ENCODE results near the gene TNS4.

TNS4 gene

GRCh38 chr17:40470932-40471828 lies 30.2 kb downstream of the TNS4 start:
- no peak for DNase-seq

GRCh38 chr17:40469805-40470675 lies 31.4 kb downstream of the TNS4 start:
- no peak for DNase-seq

- no peak for DNase-seq
Observed at GRCh38 chr17:40468560-40468959, 32.9 kb downstream of the TNS4 start.

GRCh38 chr17:40467281-40467867 lies 34.0 kb downstream of the TNS4 start:
- DNase-seq, result no peak

- no peak for DNase-seq
Observed at GRCh38 chr17:40466298-40466971, 35.0 kb downstream of the TNS4 start.

- no peak for DNase-seq
Observed at GRCh38 chr17:40464392-40464855, 37.0 kb downstream of the TNS4 start.

GRCh38 chr17:40463122-40463550 lies 38.3 kb downstream of the TNS4 start:
- DNase-seq, result no peak

GRCh38 chr17:40462343-40463121 lies 38.9 kb downstream of the TNS4 start:
- no peak for DNase-seq

GRCh38 chr17:40461732-40462342 lies 39.6 kb downstream of the TNS4 start:
- DNase-seq, result no peak

GRCh38 chr17:40460968-40461731 lies 40.3 kb downstream of the TNS4 start:
- DNase-seq, result no peak

GRCh38 chr17:40460604-40460967 lies 40.8 kb downstream of the TNS4 start:
- no peak for DNase-seq

- no peak for DNase-seq
Observed at GRCh38 chr17:40459636-40460603, 41.5 kb downstream of the TNS4 start.

- DNase-seq, result no peak
Observed at GRCh38 chr17:40458851-40459482, 42.5 kb downstream of the TNS4 start.

GRCh38 chr17:40457964-40458791 lies 43.2 kb downstream of the TNS4 start:
- no peak for DNase-seq

- no peak for DNase-seq
Observed at GRCh38 chr17:40457369-40457768, 44.1 kb downstream of the TNS4 start.

- no peak for DNase-seq
Observed at GRCh38 chr17:40456396-40456951, 44.9 kb downstream of the TNS4 start.

GRCh38 chr17:40454613-40454995 lies 46.8 kb downstream of the TNS4 start:
- DNase-seq, result no peak
